Stimulated activated CD4-positive, alpha-beta T cell treated with anti-CD3 and anti-CD28 coated beads, Interleukin-12 subunit alpha, Interleukin-12 subunit beta, amount 100 ng/mL, for 48 hours (primary cell): Measurements from ENCODE around the gene GABARAPL1.

Experiments
- DNase-seq, 3 donors: peaks; one replicate each; pipeline ENCODE4 v3.0.0-alpha.2; 2020; ENCODE audit warnings: low read depth in 2 of 3, low spot score in 1 of 3

GABARAPL1 gene

DNA sequence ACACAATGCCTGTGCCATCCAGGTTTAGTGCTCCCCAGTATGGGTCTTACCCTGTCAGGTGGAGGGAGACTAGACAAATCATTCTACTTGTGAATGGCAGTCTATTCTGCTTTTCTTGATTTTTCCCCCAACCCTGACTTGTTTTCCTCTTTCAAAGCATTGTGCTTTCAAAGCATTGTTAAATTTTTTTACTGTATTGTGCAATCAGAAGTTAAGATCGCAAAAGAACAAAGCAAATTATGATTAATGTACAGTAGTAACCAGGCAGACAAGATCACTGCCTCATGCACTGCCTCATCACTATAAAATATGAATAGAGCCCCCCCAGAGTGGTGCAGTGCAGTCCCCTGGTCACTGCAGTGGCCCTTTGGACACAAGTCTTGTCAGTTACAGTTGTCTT, 14.1 kb downstream of the GABARAPL1 start:
- no peak for DNase-seq

DNA sequence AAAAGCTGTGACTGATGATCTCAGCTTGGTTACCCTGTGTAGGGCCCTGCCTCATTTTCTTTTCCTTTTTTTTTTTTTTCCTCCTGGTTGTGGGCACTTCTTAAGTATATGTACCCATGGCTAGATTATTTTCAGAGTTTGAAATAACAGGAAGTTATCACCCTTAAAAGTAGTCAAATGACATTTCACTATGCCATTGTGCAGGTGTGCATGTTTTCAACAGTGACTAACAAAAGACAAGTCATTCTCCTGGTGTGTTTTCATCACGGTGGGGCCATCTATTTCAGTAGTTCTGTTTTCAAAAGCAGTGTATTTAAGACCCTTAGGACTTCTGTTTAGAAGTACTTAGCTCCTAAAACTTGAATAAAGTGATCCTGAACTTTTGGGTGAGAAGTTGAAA, 15.0 kb downstream of the GABARAPL1 start:
- no peak for DNase-seq

DNA sequence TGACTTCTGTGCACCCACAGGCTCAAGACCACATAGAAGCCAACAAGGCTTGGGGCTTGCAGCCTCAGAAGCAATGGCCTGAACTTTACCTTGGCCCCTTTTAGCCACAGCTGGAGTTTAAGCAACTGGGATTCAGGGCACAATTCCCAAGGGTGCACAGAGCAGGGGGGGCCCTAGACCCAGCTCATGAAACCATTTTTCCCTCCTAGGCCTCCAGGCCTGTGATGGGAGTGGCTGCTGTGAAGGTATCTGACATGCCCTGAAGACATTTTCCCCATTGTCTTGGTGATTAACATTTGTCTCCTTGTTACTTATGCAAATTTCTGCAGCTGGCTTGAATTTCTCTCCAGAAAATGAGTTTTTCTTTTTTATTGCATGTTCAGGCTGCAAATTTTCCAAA, 21.9 kb downstream of the GABARAPL1 start:
- DNase-seq = no peak

DNA sequence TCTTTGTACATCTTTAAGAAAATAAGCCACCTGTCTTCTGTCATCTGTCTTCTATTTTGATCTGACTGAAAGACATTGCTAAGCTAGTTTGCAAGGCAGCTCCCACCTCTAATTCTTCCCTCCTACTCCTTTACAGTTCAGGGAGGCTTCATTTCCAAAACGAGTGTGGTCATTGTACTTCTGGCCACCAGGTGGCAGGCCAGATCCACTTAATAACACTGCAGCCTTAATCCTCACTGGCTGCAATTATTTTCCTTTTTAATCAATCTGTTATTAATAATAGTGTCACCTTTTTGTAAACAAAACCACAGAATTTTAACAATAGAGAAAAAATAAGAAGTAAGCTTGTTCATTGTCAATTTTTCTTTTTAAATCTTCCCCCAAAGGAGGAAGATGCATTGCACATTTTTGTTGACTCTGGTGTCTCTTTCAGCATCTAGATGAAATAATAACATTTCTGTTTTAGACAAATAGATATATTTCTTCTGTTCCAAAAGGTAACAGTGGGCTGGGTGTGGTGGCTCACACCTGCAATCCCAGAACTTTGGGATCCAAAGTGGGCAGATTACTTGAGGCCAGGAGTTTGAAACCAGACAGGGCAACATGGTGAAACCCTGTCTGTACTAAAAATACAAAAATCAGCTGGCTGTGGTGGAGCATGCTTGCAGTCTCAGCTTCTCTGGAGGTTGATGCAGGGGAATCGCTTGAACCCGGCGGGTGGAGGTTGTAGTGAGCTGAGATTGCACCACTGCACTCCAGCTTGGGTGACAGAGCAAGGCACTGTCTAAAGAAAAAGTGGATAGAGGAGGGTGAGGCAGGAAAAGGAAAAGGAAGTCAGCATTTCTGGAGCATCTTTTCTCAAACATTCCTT, 23.3 kb downstream of the GABARAPL1 start:
- DNase-seq = peak in 1 of 3 donors; percentile 28

DNA sequence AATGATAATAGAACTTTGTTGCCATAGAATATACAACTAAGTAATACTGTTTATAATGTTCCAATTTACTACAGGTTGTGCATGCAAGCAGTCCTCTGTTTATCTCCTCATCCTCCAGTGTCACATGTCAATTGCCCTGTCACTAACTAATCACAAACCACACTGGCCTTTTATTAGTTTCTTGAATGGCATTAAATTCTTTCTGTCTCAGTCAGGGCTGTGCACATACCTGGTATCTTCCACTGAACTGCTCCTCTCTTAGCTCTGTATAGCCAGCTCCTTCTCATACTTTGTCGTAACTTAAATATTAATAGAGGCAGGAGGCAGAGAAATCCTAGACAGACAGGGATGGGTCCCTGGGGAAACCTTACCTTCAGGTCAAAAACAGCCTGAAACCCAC, 24.0 kb downstream of the GABARAPL1 start:
- no peak for DNase-seq

DNA sequence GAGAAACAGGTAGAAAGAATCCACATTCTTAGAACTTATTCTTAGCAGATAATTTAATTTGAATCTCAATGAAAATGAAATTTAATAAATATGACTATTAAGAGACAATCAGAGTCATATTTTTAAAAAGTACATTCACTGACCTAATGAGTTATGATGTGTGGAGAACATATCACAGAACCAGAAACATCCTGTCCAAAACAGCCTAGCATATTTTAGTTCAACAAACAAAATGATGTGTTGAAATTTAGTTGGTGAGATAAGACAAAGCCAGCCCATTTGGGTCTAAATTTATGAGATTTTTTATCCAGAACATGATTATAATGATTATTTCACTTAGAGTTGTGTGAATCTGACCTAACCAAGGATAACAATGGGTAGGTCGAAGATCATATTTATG, 25.8 kb downstream of the GABARAPL1 start:
- DNase-seq = no peak

DNA sequence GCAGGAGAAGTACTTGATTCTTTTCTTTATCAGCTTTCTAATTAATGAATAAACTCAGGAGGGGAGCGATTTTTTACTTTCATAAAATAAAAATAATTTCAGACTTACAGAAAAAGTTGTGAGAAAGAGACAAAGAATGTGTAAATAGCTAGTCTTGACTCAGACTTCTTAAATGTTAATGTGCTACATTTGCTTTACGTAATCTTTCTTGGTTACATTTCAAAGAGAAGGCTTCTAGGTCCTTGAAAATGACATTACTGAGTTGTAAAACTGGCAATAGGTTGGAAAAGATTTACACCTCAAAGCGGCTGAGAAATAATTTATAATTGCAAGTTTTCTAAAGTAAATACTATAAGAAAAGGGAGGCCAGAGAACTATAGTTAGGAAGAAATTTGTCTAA, 28.6 kb downstream of the GABARAPL1 start:
- no peak for DNase-seq

DNA sequence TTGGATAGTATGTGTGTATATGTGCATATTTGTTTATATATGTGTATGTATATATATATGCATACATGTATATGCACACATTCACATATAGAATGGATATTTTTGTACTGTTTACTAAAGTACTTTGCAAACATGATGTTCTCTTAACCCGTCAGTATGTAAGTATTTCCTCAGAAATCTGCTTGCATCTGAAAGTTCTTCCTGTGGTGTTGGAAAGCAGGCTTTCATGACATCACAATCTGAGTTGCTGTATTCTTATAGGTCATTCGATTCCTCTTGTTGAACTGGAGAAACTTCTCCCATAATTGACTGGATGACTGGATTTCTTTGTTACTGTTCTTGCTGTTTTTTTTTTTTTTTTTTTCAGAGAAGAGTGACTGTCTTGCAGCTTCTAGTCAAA, 29.1 kb downstream of the GABARAPL1 start:
- DNase-seq = no peak

DNA sequence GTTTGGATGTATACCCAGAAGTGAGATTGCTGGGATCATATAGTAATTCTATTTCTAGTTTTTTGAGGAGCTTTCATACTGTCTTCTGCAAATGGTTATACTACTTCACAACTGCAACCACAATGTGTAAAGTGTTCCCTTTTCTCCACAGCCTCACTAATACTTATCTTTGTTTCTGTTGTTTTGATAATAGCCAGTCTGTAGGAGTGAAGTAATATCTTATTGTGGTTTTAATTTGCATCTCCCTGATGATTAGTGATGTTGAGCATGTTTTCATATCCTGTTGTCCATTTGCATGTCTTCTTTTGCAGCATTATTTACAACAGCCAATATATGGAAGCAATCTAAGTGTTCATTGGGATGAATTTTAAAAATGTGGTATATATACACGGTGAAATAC, 29.9 kb downstream of the GABARAPL1 start:
- no peak for DNase-seq

DNA sequence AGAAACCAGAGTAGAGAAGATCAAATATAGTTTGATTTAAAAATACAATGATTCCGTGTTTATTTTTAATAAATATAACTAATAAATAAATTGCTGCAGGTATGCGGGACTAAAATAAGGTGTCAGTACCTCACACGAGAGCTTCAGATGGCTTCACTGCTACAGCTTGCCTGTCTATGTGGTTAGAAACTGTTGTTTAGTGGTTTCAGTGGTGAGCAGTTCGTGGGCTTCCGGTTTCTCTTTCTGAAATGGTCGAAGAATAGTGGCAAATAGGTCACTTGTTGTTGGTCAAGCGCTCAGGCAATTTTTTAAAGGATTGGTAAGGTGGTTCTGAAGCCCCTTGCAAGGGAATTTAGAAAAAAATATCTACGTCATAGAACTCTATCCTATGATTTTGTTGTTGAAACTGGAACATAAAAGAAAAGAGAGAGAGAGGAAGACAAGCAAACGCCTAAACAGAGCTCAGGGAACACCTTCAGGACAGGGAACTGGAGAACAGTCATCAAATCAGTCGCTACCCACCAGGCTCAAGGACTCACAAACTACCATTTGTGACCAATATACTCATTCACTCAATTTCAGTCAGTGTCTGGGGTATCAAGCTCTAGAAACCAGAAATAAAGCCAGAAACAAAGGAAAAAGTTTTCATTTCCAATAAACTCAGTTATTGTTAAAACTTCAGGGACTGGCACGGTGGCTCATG, 31.3 kb downstream of the GABARAPL1 start:
- no peak for DNase-seq

DNA sequence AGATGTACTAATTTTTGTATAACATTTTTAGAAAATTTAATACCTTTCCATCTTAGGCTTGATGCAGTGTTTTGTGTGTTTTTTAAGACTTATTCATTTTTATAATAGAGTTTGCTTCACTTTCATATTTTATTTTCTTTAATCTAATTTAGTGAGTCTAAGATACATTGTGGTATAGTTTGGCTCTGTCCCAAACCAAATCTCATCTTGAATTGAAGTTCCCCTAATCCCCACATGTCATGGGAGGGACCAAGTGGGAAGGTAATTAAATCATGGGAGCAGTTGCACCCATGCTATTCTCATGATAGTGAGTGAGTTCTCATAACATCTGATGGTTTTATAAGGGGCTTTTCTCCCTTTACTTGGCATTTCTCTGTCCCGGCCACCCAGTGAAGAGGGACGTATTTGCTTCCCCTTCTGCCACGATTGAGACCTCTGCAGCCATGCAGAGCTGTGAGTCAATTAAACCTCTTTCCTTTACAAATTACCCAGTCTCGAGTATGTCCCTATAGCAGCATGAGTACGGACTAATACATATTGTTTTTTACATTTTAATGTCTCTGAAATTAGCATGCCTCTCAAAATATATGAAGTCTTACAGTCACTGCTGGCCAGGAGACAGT, 34.9 kb downstream of the GABARAPL1 start:
- DNase-seq = no peak

DNA sequence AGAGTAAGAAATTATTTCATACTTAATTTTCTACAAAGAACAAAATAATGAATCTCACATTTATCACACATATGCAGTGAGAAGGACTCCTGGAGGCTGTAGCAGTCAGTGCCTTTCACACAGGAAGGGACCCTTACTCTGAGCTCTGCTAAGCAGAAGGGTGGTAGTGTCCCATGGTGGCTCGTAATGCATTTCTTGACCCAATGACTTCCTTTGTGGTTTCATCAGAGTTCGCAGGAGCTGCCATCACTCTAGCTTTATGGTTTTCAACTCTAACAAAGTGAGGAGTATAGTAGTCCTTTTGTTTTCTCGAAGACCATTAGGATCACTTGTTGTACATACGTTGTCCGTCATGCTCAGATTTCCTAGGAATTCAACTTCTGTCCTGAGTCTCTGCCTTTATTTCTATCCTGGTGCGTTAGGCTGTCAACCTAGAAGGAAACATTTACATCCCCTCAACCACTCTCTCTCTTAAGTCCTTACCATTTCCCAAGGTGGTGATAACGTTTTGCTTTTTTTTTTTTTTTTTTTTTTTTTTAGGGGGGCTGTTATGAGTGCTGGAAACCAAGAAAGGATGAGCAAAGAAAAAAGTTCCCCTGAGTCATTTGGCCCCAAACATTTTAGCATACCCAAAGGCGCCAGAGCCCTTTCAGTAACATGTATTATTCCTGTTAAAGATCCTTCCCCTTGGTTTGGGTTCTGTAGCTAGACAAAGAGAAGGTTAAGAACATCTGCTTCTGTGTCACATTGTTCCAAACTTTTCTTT, 37.2 kb downstream of the GABARAPL1 start:
- DNase-seq = no peak

DNA sequence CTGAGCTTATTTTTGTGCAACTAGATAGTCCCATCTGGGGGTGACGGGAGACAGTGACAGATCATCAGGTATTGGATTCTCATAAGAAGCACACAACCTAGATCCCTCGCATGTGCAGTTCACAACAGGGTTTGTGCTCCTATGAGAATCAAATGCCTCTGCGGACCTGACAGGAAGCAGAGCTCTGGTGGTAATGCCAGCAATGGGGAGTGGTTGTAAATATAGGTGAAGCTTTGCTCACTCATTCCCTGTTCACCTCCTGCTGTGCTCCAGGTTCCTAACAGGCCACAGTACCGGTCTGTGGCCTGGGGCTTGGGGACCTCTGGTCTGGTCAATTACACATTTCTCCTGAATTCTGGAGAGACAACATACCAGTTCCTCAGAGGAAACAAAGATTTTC, 39.0 kb downstream of the GABARAPL1 start:
- no peak for DNase-seq

DNA sequence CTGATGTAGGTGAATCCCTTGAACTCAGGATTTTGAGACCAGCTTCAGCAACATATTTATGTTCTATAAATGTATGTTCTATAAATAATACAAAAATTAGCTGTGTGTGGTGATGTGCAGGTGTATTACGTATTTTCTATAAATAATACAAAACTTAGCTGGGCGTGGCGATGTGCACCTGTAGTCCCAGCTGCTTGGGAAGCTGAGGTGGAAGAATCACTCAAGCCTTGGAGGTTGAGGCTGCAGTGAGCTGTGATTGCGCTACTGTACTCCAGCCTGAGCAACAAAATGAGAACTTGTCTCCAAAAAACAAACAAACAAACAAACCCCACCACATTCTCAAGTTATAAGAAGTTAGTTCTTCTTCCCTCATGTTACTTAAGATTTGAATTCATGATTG, 39.5 kb downstream of the GABARAPL1 start:
- DNase-seq = no peak

DNA sequence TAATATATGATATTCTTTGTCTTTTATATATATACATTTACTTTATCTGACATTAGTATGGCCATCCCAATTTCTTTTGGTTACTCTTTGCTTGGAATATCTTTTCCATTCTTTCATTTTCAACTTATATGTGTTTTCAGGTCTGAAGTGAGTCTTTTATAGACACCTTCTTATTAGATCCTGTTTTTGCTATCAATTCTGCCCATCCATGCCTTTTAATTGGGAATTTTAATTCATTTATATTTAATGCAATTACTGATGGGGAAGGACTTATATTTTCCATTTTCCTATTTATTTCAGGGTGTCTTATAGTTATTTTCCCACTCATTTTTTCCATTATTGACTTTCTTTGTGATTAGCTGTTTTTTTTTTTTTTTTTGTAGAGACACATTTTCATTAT, 43.4 kb downstream of the GABARAPL1 start:
- no peak for DNase-seq

DNA sequence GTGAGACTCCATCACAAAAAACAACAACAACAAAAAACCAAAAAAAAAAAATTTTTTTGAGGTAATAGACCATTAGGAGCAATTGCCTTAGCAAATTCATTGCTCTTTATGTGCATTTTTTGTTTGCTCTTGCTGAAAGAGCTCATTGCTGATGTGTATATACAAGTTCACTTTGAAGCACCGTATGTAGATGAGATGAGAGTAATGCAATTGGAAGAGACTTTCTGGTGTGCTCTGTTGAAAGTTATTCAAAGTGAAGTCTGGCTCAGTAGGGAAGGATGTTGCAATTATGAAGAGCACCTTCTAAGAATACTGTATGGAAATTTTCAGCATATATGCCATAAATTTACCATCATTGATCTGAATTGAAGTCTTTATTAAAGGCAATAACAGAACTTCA, 48.2 kb downstream of the GABARAPL1 start:
- no peak for DNase-seq

DNA sequence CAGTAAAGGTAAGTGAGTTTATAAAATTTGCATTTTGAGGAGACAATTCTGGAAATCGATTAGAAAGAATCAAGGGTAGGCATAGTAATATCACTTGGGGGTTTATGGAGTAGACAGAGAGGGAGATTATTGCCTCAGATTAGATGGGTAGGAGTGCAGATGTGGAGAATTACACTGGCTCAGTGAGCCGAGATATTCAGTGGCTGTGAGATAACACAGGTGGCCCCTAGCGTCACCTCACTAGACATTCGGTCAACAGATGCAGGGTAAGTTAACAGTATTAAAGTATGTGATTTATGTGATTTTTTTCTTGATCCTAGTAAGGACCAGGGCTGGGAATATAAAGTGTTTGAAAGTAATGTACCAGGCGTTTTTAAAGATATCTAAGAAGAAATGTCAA, 55.4 kb downstream of the GABARAPL1 start:
- no peak for DNase-seq

DNA sequence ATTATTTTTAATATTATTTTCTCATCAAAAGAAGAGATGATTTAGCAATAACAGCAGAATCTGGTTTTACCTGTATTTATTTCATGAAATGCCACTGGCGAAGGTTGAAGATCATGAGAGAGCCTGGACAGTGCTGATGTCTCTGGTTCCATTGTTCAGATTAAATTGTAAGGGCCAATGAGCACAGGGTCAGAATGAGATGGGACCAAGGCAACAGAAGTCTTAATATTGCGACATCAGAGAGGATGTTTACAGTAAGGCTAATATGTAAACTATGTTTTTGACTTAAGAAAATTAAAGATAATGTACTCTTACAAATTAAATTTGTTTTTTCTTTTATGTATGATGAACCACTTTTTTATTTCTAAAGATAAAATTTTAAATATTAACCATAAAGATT, 59.8 kb downstream of the GABARAPL1 start:
- no peak for DNase-seq
